Thyroid gland (tissue), 4 donors: ENCODE measurements around the gene KDR. TPM values are rescaled to one million over a fixed set of nuclear protein-coding genes. Genes with fewer than 3 reads are reported as not detected.

ENCODE experiments used
- DNase-seq, 2 donors: peaks; one replicate each; pipeline ENCODE4 v3.0.0-alpha.2; 2019
- H3K27ac ChIP-seq, 3 donors: fragments of 200-600 bp; sonication (generic); 1 replicate in 2 of 3; 2 replicates in 1 of 3; pipeline ENCODE4 v1.5.1; 2016 to 2019; ENCODE audit warnings: mild to moderate bottlenecking in 1 of 3, moderate library complexity in 1 of 3
- H3K27me3 ChIP-seq: fragments of 200-600 bp; sonication (generic); one replicate; pipeline ENCODE4 v1.5.1; 2019
- H3K36me3 ChIP-seq, 2 donors: fragments of 200-600 bp; sonication (generic); one replicate each; pipeline ENCODE4 v1.5.1; 2016 to 2019
- H3K4me1 ChIP-seq, 2 donors: fragments of 200-600 bp; sonication (generic); one replicate each; pipeline ENCODE4 v1.5.1; 2017 to 2019
- H3K4me3 ChIP-seq, 3 donors: fragments of 200-600 bp; sonication (generic); replicated peaks in 1 of 3; 1 replicate in 2 of 3; 2 replicates in 1 of 3; pipeline ENCODE4 v1.5.1; 2016; ENCODE audit warnings: mild to moderate bottlenecking in 1 of 3
- H3K9me3 ChIP-seq: fragments of 200-600 bp; sonication (generic); one replicate; pipeline ENCODE4 v1.5.1; 2017
- CTCF ChIP-seq, 6 experiments: fragments of 200-600 bp in 3 of 6; fragments of 450-650 bp in 3 of 6; sonication (generic) in 3 of 6; IDR thresholded peaks; one replicate each; pipeline ENCODE4 v1.5.1; 2016 to 2019; ENCODE audit warnings: antibody characterized with exemption in 6 of 6, mild to moderate bottlenecking in 2 of 6, inconsistent platforms in 1 of 6, moderate library complexity in 1 of 6
- POLR2A ChIP-seq, 2 donors: fragments of 450-650 bp; IDR thresholded peaks; one replicate each; pipeline ENCODE4 v1.6.1; 2017; ENCODE audit warnings: antibody characterized with exemption in 2 of 2, mild to moderate bottlenecking in 2 of 2, moderate library complexity in 1 of 2
- WGBS, 2 donors: methylation state at CpG; one replicate each; pipeline ENCODE4 v1.1.5; 2017; 5-methylcytosine and 5-hydroxymethylcytosine counted together
- intact Hi-C: fragments of 100-400 bp; cut with DNase I; formaldehyde crosslinking; loops from one replicate; pipeline ENCODE4 v1.15.1; 2023
- total RNA-seq, 4 donors: library from RNA; depleted of rRNA; stranded (reverse); fragments of >200 nt; gene quantifications; one replicate each; pipeline ENCODE4 v1.2.3, GENCODE V29; 2016

Gene KDR
- total RNA-seq, 4 donors from 2014 or later: 62.5 to 153 (median 96.8) TPM

- intact Hi-C loops: no loop called here
- DNase-seq: no peak
- Histone ChIP-seq H3K4me1 (no peaks in the 10 kb centered on the region), H3K36me3 (no peaks in the 10 kb centered on the region), H3K9me3 (no peaks in the 10 kb centered on the region), H3K27me3 (no peaks in the 10 kb centered on the region), H3K4me3 (no peak overlapping the region), H3K27ac (peak overlapping the region in 1 of 3 donors; percentile 51)
- TF ChIP-seq CTCF (IDR thresholded peaks at IDR 0.05): no peak
- no peak for TF ChIP-seq POLR2A (IDR thresholded peaks at IDR 0.05)
- 78 to 81% methylated on average over 8 of the region's 8 CpGs for WGBS, 2 donors
Measured at GRCh38 chr4:55078987-55079386, 46.4 kb downstream of the KDR start.

GRCh38 chr4:55077577-55077976 is 47.8 kb downstream of the KDR start:
- no peak for DNase-seq
- no peaks in the 10 kb centered on the region for H3K4me1 ChIP-seq
- intact Hi-C loops: no loop called here
- WGBS, 2 donors: 62 to 81% methylated on average over 1 to 2 of the region's 2 CpGs
- H3K36me3 ChIP-seq: no peaks in the 10 kb centered on the region
- TF ChIP-seq POLR2A (IDR thresholded peaks at IDR 0.05): no peak
- H3K4me3 ChIP-seq: no peak overlapping the region
- H3K27ac ChIP-seq: no peak overlapping the region
- no peaks in the 10 kb centered on the region for H3K9me3 ChIP-seq
- H3K27me3 ChIP-seq: no peaks in the 10 kb centered on the region

- Histone ChIP-seq H3K36me3 (no peaks in the 10 kb centered on the region), H3K27ac (no peak overlapping the region), H3K27me3 (no peaks in the 10 kb centered on the region), H3K4me3 (no peak overlapping the region), H3K9me3 (no peaks in the 10 kb centered on the region), H3K4me1 (no peaks in the 10 kb centered on the region)
- DNase-seq: no peak
- TF ChIP-seq POLR2A (IDR thresholded peaks at IDR 0.05): no peak
- TF ChIP-seq CTCF (IDR thresholded peaks at IDR 0.05): no peak
- intact Hi-C loops: no loop called here
- WGBS, 2 donors: 50 to 58% methylated on average over 5 of the region's 5 CpGs
Measured at GRCh38 chr4:55075823-55076716, 49.3 kb downstream of the KDR start.

GRCh38 chr4:55075376-55075775 is 50.0 kb downstream of the KDR start:
- H3K4me3 ChIP-seq: no peak overlapping the region
- no peak for TF ChIP-seq POLR2A (IDR thresholded peaks at IDR 0.05)
- TF ChIP-seq CTCF (IDR thresholded peaks at IDR 0.05): no peak
- no peak for DNase-seq
- 79 to 80% methylated on average over 3 of the region's 3 CpGs for WGBS, 2 donors
- no peaks in the 10 kb centered on the region for H3K4me1 ChIP-seq
- intact Hi-C loops: no loop called here
- H3K27ac ChIP-seq: no peak overlapping the region
- no peaks in the 10 kb centered on the region for H3K9me3 ChIP-seq
- no peaks in the 10 kb centered on the region for H3K36me3 ChIP-seq
- H3K27me3 ChIP-seq: no peaks in the 10 kb centered on the region

- no peaks in the 10 kb centered on the region for H3K27me3 ChIP-seq
- H3K4me1 ChIP-seq: no peaks in the 10 kb centered on the region
- no peak for TF ChIP-seq CTCF (IDR thresholded peaks at IDR 0.05)
- TF ChIP-seq POLR2A (IDR thresholded peaks at IDR 0.05): no peak
- no peaks in the 10 kb centered on the region for H3K9me3 ChIP-seq
- WGBS, 2 donors: 60 to 77% methylated on average over 5 of the region's 5 CpGs
- no peak overlapping the region for H3K27ac ChIP-seq
- H3K4me3 ChIP-seq: no peak overlapping the region
- no peak for DNase-seq
- H3K36me3 ChIP-seq: no peaks in the 10 kb centered on the region
- intact Hi-C loops: no loop called here
Measured at GRCh38 chr4:55074386-55074785, 51.0 kb downstream of the KDR start.
